ENCODE measurements around the gene CCDC13. TPM values are rescaled to one million over a fixed set of nuclear protein-coding genes. Genes with fewer than 3 reads are reported as not detected.
A peak's percentile ranks its signal among the peaks of the same experiment; 100 is the strongest.

Gene CCDC13
- total RNA-seq, 1 donor: 0.43 TPM

DNA sequence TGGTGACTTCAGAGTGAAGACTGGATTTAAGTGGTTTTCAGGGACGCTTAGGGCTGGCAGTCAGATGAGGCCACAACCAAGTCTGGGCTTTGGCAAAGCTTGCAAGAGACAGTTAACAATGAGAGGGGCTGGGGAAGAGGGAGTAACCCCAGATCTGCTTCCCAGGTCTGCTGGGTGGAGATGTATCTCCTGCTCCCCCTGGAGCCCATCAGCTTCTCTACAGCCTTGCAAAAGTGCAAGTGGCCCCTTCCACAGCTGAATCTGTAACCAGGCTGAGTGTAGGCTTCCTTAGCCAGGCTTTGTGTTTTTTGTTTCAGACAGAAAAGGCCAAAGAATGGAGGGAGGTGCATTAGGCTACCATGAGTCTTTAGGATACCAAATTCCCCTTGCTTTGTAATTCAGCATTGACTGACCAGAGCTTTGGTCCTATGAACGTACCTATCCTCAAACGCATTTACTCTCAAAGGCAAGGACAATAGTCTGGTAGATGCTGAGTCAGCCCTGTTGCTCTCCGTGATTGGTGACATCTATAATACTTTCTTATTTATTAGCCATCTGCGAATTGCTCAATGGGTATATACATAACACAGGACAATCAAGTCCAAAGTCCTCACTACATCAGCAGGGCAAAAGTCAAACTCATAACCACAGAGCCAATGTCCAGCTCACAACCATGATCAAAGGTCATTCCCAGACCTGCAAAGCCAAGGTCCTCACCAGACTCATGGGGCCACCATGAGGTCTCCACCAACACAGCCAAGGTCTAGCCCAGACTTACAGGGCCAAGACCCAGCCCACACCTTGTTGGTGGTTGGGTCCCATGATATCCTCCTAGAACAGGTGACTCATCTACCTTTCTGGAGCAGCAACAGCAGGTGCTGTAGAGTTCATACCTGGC lies 17.1 kb downstream of the CCDC13 start:
- TF ChIP-seq CTCF (IDR thresholded peaks at IDR 0.05; ENCODE audit: insufficient read depth, low read depth, low read length): peak; percentile 61
- H3K4me3 ChIP-seq (ENCODE audit: low read depth, low read length): no peak overlapping the region
- DNase-seq (ENCODE audit: low read depth): peak; percentile 39

DNA sequence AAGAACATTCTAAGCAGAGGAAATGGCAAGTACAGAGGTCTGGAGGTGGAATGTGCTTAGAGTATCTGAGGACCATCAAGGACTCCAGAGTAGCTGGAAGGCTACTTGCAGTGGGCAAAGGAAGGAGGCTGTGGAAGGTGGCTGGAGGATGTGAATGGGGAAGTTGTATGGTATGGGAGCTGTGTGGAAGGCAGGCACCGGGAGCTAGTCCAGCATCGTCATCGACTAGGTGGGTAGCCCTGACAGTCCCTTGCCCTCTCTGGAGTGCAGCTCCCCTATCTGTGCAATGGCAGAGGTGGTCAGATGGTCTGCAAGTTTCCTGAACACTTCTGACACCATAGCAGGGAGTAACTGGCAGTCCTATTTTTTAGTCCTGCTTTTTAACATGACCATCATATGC lies 19.3 kb downstream of the CCDC13 start:
- DNase-seq (ENCODE audit: low read depth): no peak
- TF ChIP-seq CTCF (IDR thresholded peaks at IDR 0.05; ENCODE audit: insufficient read depth, low read depth, low read length): no peak
- H3K4me3 ChIP-seq (ENCODE audit: low read depth, low read length): no peak overlapping the region

GRCh38 chr3:42752961-42753360 lies 20.1 kb downstream of the CCDC13 start:
- DNase-seq (ENCODE audit: low read depth): no peak

DNA sequence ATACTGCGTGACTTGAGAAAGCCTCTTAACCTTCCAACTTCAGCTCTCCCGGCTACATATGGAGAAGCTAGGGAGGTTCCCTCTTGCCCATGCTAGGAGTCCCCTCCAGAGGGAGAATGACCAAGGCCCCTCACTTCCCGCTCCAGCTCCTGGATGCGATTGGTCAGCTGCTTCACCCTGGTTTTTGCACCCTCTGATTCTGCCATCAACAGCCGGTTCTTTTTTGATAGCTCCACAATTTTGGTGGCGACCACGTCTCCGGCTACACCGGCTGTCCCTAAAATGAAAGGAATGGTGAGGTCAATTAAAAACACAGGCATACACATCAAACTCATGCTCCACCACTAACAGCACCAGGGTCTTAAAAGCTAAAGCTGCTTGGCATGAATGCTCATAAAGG lies 20.6 kb downstream of the CCDC13 start:
- no peak overlapping the region for H3K4me3 ChIP-seq (ENCODE audit: low read depth, low read length)
- TF ChIP-seq CTCF (IDR thresholded peaks at IDR 0.05; ENCODE audit: insufficient read depth, low read depth, low read length): no peak
- DNase-seq (ENCODE audit: low read depth): no peak

More at GRCh38 chr3:42752961-42753360, 20.1 kb downstream of the CCDC13 start:
- TF ChIP-seq CTCF (IDR thresholded peaks at IDR 0.05; ENCODE audit: insufficient read depth, low read depth, low read length): no peak
- H3K4me3 ChIP-seq (ENCODE audit: low read depth, low read length): no peak overlapping the region

- H3K4me3 ChIP-seq (ENCODE audit: low read depth, low read length): no peak overlapping the region
- no peak for TF ChIP-seq CTCF (IDR thresholded peaks at IDR 0.05; ENCODE audit: insufficient read depth, low read depth, low read length)
- DNase-seq (ENCODE audit: low read depth): no peak
Observed at GRCh38 chr3:42751609-42752008, 21.4 kb downstream of the CCDC13 start.

DNA sequence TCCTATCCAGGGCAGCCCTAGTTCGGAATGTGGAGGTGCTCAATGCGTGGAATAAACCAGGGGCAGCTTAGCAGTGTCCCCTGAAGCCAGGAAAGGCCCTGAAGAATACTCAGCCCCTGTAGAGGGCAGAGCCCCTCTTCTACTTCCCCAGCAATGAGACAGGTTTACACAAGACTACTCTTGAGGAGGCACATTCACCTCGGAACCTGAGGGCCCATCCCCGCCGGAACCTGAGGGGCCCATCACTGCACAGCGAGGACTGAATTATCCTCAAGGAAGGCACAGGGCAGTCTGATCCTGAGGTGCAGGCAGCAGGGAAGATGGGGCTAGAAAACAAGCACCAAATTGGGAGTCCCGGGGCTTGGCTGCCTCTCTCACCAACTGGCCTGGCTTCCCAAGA lies 22.2 kb downstream of the CCDC13 start:
- no peak for TF ChIP-seq CTCF (IDR thresholded peaks at IDR 0.05; ENCODE audit: insufficient read depth, low read depth, low read length)
- no peak for DNase-seq (ENCODE audit: low read depth)

More for the DNA sequence above, 22.2 kb downstream of the CCDC13 start:
- no peak overlapping the region for H3K4me3 ChIP-seq (ENCODE audit: low read depth, low read length)
